T-helper 2 cell treated with Interferon-gamma antibody and Interleukin-4, amounts not matched to agents 5 μg/mL and 100 μg/mL, for 36 hours (primary cell): Measurements from ENCODE around the gene TMEM106C.
A peak's percentile ranks its signal among the peaks of the same experiment; 100 is the strongest.
"Not testable (repeated sequence)": the region's sequence is repeated elsewhere in the genome, so short reads cannot be mapped to it uniquely, and the experiment has no call there.

Source experiments
- DNase-seq: peaks from one replicate; pipeline ENCODE4 v3.0.0; 2021; ENCODE audit warnings: low spot score
- H3K27ac Mint-ChIP-seq: one replicate; pipeline ENCODE4 v1.8.0; 2021; ENCODE audit warnings: mild to moderate bottlenecking, mixed read lengths
- H3K27me3 Mint-ChIP-seq: one replicate; pipeline ENCODE4 v1.8.0; 2021; ENCODE audit warnings: low read depth, mixed read lengths
- H3K36me3 Mint-ChIP-seq: one replicate; pipeline ENCODE4 v1.8.0; 2021; ENCODE audit warnings: low read depth, mixed read lengths
- H3K4me1 Mint-ChIP-seq: one replicate; pipeline ENCODE4 v1.8.0; 2021; ENCODE audit warnings: low read depth, mixed read lengths
- H3K4me3 Mint-ChIP-seq: one replicate; pipeline ENCODE4 v1.8.0; 2022; ENCODE audit warnings: mild to moderate bottlenecking, moderate library complexity, mixed read lengths
- H3K9me3 Mint-ChIP-seq: one replicate; pipeline ENCODE4 v1.8.0; 2021; ENCODE audit warnings: mixed read lengths

The TMEM106C gene

GRCh38 chr12:47942614-47943225 lies 20.7 kb upstream of the TMEM106C start:
- H3K4me3 Mint-ChIP-seq: no peak overlapping the region
- no peaks in the 10 kb centered on the region for H3K36me3 Mint-ChIP-seq
- H3K27ac Mint-ChIP-seq: no peak overlapping the region
- no peaks in the 10 kb centered on the region for H3K9me3 Mint-ChIP-seq
- DNase-seq: no peak
- H3K27me3 Mint-ChIP-seq: peaks cover 17% of the 10 kb centered on the region
- peaks cover 8% of the 10 kb centered on the region for H3K4me1 Mint-ChIP-seq

DNA sequence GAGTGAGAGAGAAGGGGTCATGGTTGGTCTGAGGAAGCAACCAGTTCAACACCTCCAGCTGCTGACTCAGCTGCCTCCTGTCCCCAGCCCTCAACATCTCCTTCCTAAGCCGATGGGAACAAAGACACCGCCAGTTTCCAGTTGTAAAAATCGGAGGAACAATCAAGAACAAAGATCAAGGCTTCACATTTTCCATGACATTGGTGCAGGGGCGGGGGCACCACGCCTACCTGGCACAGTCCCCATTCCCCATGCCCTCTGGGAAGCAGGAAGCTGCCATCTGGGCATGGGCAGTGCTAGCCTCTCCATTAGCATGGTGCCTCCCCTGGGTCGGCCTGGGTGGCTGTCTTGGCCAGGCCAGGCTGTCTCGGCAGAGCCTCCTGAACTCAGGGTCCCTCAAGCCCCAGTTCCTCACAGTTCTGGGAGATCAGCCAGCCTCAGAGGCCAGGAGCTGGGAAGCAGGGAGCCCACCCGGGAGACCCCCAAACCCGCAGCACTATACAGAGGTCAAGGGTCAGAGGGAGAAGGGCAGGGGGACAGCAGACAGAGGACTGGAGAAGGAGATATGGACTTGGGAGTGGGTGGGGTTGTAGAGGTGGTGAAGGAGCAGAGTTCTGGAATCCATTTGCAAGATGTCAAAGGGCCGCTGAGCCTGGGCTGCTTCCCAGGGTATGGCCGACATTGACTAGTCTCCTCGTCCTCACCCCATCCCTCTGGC lies 19.6 kb upstream of the TMEM106C start:
- H3K9me3 Mint-ChIP-seq: no peaks in the 10 kb centered on the region
- H3K27ac Mint-ChIP-seq: no peak overlapping the region
- DNase-seq: no peak
- H3K4me1 Mint-ChIP-seq: peaks cover 8% of the 10 kb centered on the region
- no peak overlapping the region for H3K4me3 Mint-ChIP-seq
- no peaks in the 10 kb centered on the region for H3K36me3 Mint-ChIP-seq
- peaks cover 17% of the 10 kb centered on the region for H3K27me3 Mint-ChIP-seq

DNA sequence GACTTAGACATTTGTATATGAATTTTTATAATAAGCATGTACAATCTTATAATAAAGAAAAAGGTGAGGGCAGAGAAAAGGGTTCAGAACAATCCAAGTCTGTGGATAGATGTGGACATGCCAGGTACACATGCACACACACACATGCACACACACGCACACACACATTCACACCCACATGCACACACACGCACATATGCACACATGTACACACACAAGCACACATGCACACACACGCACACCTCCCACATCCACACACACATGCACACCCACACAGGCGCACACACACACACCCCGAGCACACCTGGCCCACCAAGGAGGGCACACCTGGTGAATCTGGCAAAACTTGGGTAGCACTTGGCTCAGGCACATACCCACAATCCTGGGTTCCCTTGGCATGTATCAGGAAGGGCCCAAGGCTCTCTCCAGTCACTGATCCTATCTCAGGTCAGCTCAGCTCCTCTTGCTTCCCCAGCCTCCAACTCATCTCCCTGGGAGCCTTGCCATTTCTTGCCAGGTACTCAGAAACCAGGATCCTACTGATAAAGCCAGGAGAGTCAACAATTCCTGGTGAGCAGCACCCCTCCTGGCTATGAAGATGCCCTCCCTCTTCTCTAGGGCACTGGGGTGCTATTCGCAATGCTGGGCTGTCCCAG lies 18.6 kb upstream of the TMEM106C start:
- H3K4me3 Mint-ChIP-seq: no peak overlapping the region
- H3K27ac Mint-ChIP-seq: no peak overlapping the region
- H3K36me3 Mint-ChIP-seq: no peaks in the 10 kb centered on the region
- H3K4me1 Mint-ChIP-seq: peaks cover 9% of the 10 kb centered on the region
- DNase-seq: no peak
- peaks cover 17% of the 10 kb centered on the region for H3K27me3 Mint-ChIP-seq
- no peaks in the 10 kb centered on the region for H3K9me3 Mint-ChIP-seq

DNA sequence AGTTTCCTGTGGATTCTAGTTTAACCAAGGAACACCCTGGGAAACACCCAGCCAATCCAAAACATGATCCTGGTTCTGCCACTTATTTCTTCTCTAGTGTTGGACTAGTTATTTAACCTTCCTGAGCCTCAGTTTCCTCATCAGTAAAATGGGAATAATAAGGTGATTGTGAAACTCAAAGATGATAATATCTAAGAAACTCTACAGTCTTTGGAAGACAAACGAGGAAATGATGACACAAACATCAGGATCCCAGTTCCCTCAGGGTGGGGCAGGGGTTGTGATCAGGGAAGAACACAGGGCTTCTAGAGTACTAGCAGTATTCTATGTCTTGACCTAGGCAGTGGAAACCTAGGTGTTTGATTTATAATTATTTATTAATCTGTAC lies 18.1 kb upstream of the TMEM106C start:
- Mint-ChIP-seq H3K36me3 (no peaks in the 10 kb centered on the region), H3K27me3 (peaks cover 17% of the 10 kb centered on the region), H3K27ac (no peak overlapping the region), H3K4me1 (peaks cover 9% of the 10 kb centered on the region), H3K4me3 (no peak overlapping the region), H3K9me3 (no peaks in the 10 kb centered on the region)
- no peak for DNase-seq

DNA sequence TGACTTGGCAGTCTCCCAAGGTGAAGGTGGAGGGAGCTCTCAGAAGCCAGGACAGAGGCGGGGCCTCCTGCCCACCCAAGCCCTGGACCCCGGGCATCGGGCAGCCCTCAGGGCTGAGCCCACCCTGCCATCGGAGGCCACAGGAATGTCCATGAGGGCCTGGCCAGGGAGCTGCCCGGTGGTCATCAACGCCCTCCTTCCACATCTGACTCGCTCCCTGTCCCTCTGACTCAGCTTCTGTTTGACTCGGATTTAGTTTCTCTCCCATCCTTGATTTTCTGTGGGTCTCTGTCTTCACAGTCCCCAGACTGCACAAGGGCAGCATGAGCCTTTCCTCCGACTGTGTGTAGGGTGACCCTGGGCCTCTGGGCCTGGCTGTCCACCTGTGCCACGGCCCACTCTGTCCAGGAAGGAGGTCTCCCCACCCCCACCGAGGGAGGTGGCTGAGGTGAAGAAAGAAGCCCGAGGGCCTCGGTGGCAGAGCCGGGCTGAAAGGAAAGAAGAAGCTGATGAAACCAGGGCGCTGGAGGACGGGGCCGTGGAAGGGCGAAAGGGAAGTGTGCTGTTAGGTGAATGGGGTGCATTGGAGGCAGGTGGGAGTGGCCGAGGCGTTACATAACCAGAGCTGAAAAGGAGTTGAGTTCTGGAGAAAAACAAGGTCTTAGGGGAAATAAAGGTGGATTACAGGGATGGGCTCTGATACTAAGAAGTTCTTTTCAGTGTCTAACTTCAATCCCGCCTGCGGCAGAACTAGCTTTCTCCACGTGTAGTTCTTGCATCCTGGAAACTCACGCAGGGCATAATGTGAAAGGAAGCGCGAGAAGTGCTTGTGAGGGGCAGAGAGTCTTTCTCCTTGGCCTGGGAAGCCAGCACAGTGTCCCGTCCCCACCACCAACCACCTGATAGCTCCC lies 16.7 kb upstream of the TMEM106C start:
- H3K27me3 Mint-ChIP-seq: peaks cover 6% of the 10 kb centered on the region
- peaks cover 6% of the 10 kb centered on the region for H3K4me1 Mint-ChIP-seq
- no peak for DNase-seq
- H3K27ac Mint-ChIP-seq: no peak overlapping the region
- H3K9me3 Mint-ChIP-seq: no peaks in the 10 kb centered on the region
- H3K4me3 Mint-ChIP-seq: no peak overlapping the region
- no peaks in the 10 kb centered on the region for H3K36me3 Mint-ChIP-seq

- Mint-ChIP-seq H3K27ac (no peak overlapping the region), H3K36me3 (no peaks in the 10 kb centered on the region), H3K9me3 (no peaks in the 10 kb centered on the region), H3K27me3 (peaks cover 6% of the 10 kb centered on the region), H3K4me3 (no peak overlapping the region), H3K4me1 (peaks cover 6% of the 10 kb centered on the region)
- DNase-seq: no peak
Measured at GRCh38 chr12:47947341-47947740, 16.1 kb upstream of the TMEM106C start.

DNA sequence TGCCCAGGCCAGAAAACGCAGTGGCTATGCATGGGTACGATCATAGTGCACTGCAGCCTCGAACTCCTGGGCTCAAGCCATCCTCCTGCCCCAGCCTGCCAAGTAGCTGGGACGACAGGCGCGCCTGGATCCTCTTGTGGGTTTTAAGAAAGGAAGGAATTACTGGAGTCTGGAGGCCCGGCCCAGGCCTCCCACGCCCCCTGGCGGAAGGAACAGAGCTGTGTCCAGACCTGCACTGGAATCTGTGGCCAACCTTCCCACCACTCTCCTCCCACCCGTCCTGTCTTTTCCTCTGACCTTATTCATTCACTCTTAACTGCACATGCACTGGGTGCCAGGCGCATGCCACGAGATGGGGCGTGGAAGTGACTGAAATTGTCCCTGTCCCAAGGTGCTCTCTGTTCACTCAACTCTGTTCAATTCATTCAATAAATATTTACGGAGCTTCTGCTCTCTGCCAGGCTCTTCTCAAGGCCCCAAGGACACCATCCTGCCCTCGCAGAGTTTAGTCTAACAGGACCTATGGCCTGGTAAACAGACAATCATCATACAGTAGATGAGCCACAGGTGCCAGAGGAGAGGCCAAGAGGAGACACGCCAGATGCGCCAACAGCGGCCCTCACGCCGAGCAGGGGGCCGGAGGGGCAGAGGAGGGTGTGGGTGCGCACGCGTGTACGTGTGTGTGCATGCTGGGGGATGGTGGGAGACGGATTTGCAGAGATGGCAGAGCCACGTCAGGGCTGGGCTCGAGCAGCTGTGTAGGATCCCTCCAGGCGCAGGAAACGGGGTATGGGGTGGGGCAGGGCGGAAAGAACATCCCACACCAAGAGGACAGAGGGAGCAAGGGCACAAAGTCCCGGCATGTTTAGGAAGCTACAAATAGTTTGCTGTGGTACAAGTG lies 13.7 kb upstream of the TMEM106C start:
- peaks cover 15% of the 10 kb centered on the region for H3K4me1 Mint-ChIP-seq
- no peak overlapping the region for H3K27ac Mint-ChIP-seq
- DNase-seq: peak; percentile 45
- H3K27me3 Mint-ChIP-seq: peaks cover 6% of the 10 kb centered on the region
- H3K4me3 Mint-ChIP-seq: no peak overlapping the region
- H3K36me3 Mint-ChIP-seq: no peaks in the 10 kb centered on the region
- H3K9me3 Mint-ChIP-seq: no peaks in the 10 kb centered on the region

- Mint-ChIP-seq H3K36me3 (no peaks in the 10 kb centered on the region), H3K9me3 (no peaks in the 10 kb centered on the region), H3K27ac (no peak overlapping the region), H3K27me3 (peaks cover 9% of the 10 kb centered on the region), H3K4me1 (peaks cover 15% of the 10 kb centered on the region), H3K4me3 (no peak overlapping the region)
- no peak for DNase-seq
Measured at GRCh38 chr12:47950856-47951468, 12.4 kb upstream of the TMEM106C start.

- no peak for DNase-seq
- Mint-ChIP-seq H3K4me1 (peaks cover 10% of the 10 kb centered on the region), H3K4me3 (no peak overlapping the region), H3K36me3 (no peaks in the 10 kb centered on the region), H3K27me3 (peaks cover 9% of the 10 kb centered on the region), H3K9me3 (peaks cover 6% of the 10 kb centered on the region), H3K27ac (no peak overlapping the region)
Measured at GRCh38 chr12:47954058-47954457, 9.3 kb upstream of the TMEM106C start.

DNA sequence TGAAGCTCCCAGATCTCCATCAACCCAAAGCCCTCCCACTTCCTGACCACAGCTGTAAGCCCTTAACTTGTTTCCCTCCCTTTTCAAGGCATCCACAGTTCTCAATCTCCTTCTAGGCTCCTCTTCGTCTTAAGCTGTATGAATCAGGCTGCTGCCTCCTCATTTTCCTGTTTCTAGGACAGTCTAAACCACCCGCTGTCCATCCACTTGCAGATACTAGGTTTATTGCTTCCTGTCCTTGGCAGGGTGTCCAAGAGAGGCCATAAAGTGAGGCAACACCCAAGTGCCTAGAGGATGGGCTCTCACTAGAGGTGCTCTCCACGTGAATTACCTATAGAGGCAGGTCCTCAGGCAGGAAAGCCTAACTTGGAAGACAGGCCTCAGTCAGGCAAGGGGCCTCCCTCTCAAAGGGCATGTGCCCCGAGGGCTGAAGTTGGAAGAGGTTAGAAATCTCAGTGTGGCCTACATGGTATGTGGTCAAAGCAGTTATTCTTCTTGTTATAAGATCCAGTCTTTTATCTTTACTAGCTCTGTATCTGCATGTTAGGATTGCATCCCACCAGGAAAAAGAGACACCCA lies 8.8 kb upstream of the TMEM106C start:
- H3K36me3 Mint-ChIP-seq: no peaks in the 10 kb centered on the region
- H3K4me3 Mint-ChIP-seq: no peak overlapping the region
- peaks cover 12% of the 10 kb centered on the region for H3K27me3 Mint-ChIP-seq
- peaks cover 6% of the 10 kb centered on the region for H3K9me3 Mint-ChIP-seq
- DNase-seq: no peak
- H3K4me1 Mint-ChIP-seq: peaks cover 10% of the 10 kb centered on the region
- H3K27ac Mint-ChIP-seq: no peak overlapping the region

GRCh38 chr12:47955059-47955458 lies 8.3 kb upstream of the TMEM106C start:
- Mint-ChIP-seq H3K4me1 (peaks cover 11% of the 10 kb centered on the region), H3K27me3 (peaks cover 15% of the 10 kb centered on the region), H3K9me3 (peaks cover 6% of the 10 kb centered on the region), H3K27ac (no peak overlapping the region), H3K4me3 (no peak overlapping the region), H3K36me3 (no peaks in the 10 kb centered on the region)
- DNase-seq: no peak

GRCh38 chr12:47957671-47958070 lies 5.7 kb upstream of the TMEM106C start:
- H3K27me3 Mint-ChIP-seq: peaks cover 33% of the 10 kb centered on the region
- H3K4me1 Mint-ChIP-seq: peaks cover 11% of the 10 kb centered on the region
- not testable (repeated sequence) for H3K9me3 Mint-ChIP-seq, H3K4me3 Mint-ChIP-seq, H3K36me3 Mint-ChIP-seq, H3K27ac Mint-ChIP-seq, DNase-seq
